ENCODE data around the gene FANCM.

DNA sequence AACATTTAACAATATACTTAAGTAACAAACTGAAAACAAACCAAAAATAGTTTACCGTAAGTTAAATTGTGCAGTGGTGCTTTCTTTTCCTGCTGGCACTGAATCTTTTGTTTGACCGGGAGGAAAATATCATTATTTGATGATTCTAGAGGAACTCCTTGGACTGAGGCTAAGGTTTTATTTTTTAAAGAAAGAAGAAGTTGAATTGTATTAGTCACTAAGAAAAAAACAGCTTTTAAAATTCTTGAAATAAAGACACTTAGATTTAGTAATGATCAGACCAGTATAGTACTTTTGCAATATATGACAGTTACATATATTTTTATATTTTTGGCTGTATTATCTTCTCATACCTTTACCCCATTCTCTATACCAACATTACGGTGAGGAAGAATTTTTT, 107.0 kb downstream of the FANCM start:
- TF ChIP-seq, protein P1, sequence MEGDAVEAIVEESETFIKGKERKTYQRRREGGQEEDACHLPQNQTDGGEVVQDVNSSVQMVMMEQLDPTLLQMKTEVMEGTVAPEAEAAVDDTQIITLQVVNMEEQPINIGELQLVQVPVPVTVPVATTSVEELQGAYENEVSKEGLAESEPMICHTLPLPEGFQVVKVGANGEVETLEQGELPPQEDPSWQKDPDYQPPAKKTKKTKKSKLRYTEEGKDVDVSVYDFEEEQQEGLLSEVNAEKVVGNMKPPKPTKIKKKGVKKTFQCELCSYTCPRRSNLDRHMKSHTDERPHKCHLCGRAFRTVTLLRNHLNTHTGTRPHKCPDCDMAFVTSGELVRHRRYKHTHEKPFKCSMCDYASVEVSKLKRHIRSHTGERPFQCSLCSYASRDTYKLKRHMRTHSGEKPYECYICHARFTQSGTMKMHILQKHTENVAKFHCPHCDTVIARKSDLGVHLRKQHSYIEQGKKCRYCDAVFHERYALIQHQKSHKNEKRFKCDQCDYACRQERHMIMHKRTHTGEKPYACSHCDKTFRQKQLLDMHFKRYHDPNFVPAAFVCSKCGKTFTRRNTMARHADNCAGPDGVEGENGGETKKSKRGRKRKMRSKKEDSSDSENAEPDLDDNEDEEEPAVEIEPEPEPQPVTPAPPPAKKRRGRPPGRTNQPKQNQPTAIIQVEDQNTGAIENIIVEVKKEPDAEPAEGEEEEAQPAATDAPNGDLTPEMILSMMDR (IDR thresholded peaks at IDR 0.05) = no peak
- TF ChIP-seq POLR2A (IDR thresholded peaks at IDR 0.05) = no peak
- no peak for TF ChIP-seq EP300 (IDR thresholded peaks at IDR 0.05)

Measured in tibial nerve (tissue), 4 donors.